GM18867 (cell line): ENCODE measurements around the gene GYPB.
"Not testable (repeated sequence)": the region's sequence is repeated elsewhere in the genome, so short reads cannot be mapped to it uniquely, and the experiment has no call there.

Experiments used
- ATAC-seq: cut with Tn5 transposase; IDR thresholded peaks from one replicate; pipeline ENCODE4 v1.9.1; 2021; ENCODE audit warnings: mild to moderate bottlenecking, moderate library complexity; ENCODE audit not compliant: unreplicated experiment

GYPB gene

GRCh38 chr4:144019277-144019676 lies at the start of gene GYPB:
Gene GYPB, minus strand, starts transcription at chr4:144019380. Its CDS starts 93 bp downstream, at chr4:144019287.
- not testable (repeated sequence) for ATAC-seq

- ATAC-seq = not testable (repeated sequence)
These were observed 42.4 kb upstream of the GYPB start for GRCh38 chr4:144061556-144061955.

- ATAC-seq = not testable (repeated sequence)
These were observed 41.2 kb upstream of the GYPB start for GRCh38 chr4:144060234-144060859.

GRCh38 chr4:144056800-144057199 lies 37.6 kb upstream of the GYPB start:
- no peak for ATAC-seq

GRCh38 chr4:144055336-144055735 lies 36.2 kb upstream of the GYPB start:
- ATAC-seq = not testable (repeated sequence)

GRCh38 chr4:144051494-144051893 lies 32.3 kb upstream of the GYPB start:
- ATAC-seq = not testable (repeated sequence)

GRCh38 chr4:144050631-144051030 lies 31.5 kb upstream of the GYPB start:
- not testable (repeated sequence) for ATAC-seq

- not testable (repeated sequence) for ATAC-seq
These were observed 30.6 kb upstream of the GYPB start for GRCh38 chr4:144049495-144050424.

- ATAC-seq = not testable (repeated sequence)
These were observed 25.8 kb upstream of the GYPB start for GRCh38 chr4:144044936-144045335.

- not testable (repeated sequence) for ATAC-seq
These were observed 13.4 kb upstream of the GYPB start for GRCh38 chr4:144032580-144032979.

GRCh38 chr4:144031875-144032274 lies 12.7 kb upstream of the GYPB start:
- ATAC-seq = not testable (repeated sequence)

GRCh38 chr4:144031369-144031768 lies 12.2 kb upstream of the GYPB start:
- ATAC-seq = not testable (repeated sequence)

- ATAC-seq = not testable (repeated sequence)
These were observed 11.5 kb upstream of the GYPB start for GRCh38 chr4:144030708-144031107.

GRCh38 chr4:144026682-144027081 lies 7.5 kb upstream of the GYPB start:
- ATAC-seq = not testable (repeated sequence)

GRCh38 chr4:144024399-144025053 lies 5.3 kb upstream of the GYPB start:
- not testable (repeated sequence) for ATAC-seq

- ATAC-seq = not testable (repeated sequence)
These were observed 3.7 kb upstream of the GYPB start for GRCh38 chr4:144022772-144023400.

- ATAC-seq = peak; percentile 89
These were observed 2.3 kb upstream of the GYPB start for GRCh38 chr4:144021336-144021990.

GRCh38 chr4:144018223-144019000 lies 768 bp downstream of the GYPB start:
- ATAC-seq = not testable (repeated sequence)

GRCh38 chr4:144017271-144017670 lies 1.9 kb downstream of the GYPB start:
- not testable (repeated sequence) for ATAC-seq
